ENCODE results near the gene CDH5. TPM values are rescaled to one million over a fixed set of nuclear protein-coding genes. Genes with fewer than 3 reads are reported as not detected.

The CDH5 gene
- total and polyA plus RNA-seq, 2 of the 4 experiments (the other 2 are of a cell fraction) = not detected

DNA sequence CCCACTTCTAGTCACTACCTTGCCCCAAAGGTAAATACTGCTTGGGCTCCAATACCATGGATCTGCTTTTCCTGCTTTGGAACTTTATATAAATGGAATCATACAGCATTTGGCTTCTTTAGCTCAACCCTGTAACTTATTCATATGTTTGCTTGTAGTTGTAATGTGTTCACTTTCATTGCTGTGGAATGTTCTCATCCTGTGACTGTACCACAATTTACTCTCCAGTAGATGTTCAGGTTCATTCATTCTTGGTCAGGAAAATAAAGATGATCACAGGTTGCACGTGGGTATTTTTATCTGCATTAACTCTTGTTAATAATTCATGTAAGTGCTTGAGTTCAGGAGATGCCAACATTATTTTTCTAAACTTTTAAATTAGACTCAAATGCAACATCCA is 53.9 kb downstream of the CDH5 start:
- Histone ChIP-seq H3K27ac (ENCODE audit: insufficient read depth, low read length) (no peak overlapping the region), H3K9ac (ENCODE audit: low read depth, low read length) (no peak overlapping the region), H3K79me1 (ENCODE audit: low read depth in 1 of 2, low read length in 2 of 2) (no peaks in the 10 kb centered on the region), H4K20me1 (ENCODE audit: insufficient read depth, low read length) (no peaks in the 10 kb centered on the region), H2AK5ac (ENCODE audit: low read depth, low read length) (no peak overlapping the region), H2BK15ac (ENCODE audit: low read depth, low read length) (no peak overlapping the region), H3K4me1 (ENCODE audit: control insufficient read depth, insufficient read depth, low read length) (no peaks in the 10 kb centered on the region), H3K4me2 (ENCODE audit: low read depth, low read length) (no peak overlapping the region), H2BK5ac (ENCODE audit: low read depth, low read length, poor library complexity, severe bottlenecking) (no peak overlapping the region), H2AFZ (replicated peaks; ENCODE audit: low read length, poor library complexity) (no peak overlapping the region), H4K5ac (ENCODE audit: low read depth, low read length) (no peak overlapping the region), H3K4ac (ENCODE audit: low read depth, low read length) (no peak overlapping the region), H3K18ac (ENCODE audit: low read depth, low read length) (no peak overlapping the region), H3K36me3 (ENCODE audit: control insufficient read depth, insufficient read depth, low read length) (no peaks in the 10 kb centered on the region), H2BK120ac (ENCODE audit: low read depth, low read length) (no peak overlapping the region), H3K9me1 (ENCODE audit: insufficient read depth, low read length) (no peaks in the 10 kb centered on the region), H3K27me3 (ENCODE audit: control insufficient read depth, insufficient read depth, low read length) (peaks cover 47% of the 10 kb centered on the region), H3K14ac (replicated peaks; ENCODE audit: low read depth, low read length) (no peak overlapping the region), H4K91ac (ENCODE audit: insufficient read depth, low read depth, low read length) (no peak overlapping the region), H3K9me3 (ENCODE audit: control insufficient read depth, insufficient read depth, low read length) (peaks cover 2% of the 10 kb centered on the region; the same call in 1 of the 2 replicates), H2AK9ac (replicated peaks; ENCODE audit: low read depth, low read length, poor library complexity) (no peak overlapping the region), H3K4me3 (ENCODE audit: insufficient read depth, low read depth, low read length) (no peak overlapping the region), H2BK20ac (ENCODE audit: low read depth, low read length) (no peak overlapping the region), H3K56ac (ENCODE audit: extremely low read depth, insufficient read depth, low read length) (no peak overlapping the region), H3K23ac (ENCODE audit: low read depth, low read length) (no peak overlapping the region), H4K8ac (ENCODE audit: low read depth in 2 of 2, low read length in 2 of 2) (no peak overlapping the region)
- ChIA-PET CTCF (no interaction called here), POLR2A (ENCODE audit: unreplicated experiment) (no interaction called here)
- dilution Hi-C loops (cut with HindIII; ENCODE audit: low sequenced_read_pairs, unreplicated experiment) (no loop called here), in situ Hi-C loops (cut with MboI; ENCODE audit: low sequenced_read_pairs) (no loop called here), intact Hi-C loops (cut with micrococcal nuclease) (no loop called here)
- TF ChIP-seq CEBPB (IDR thresholded peaks at IDR 0.05; ENCODE audit: low read depth, low read length) (no peak), POLR2A (IDR thresholded peaks at IDR 0.05; ENCODE audit: low read depth, low read length) (no peak), MAFK (IDR thresholded peaks at IDR 0.05; ENCODE audit: low read depth, low read length) (no peak), NFE2L2 (IDR thresholded peaks at IDR 0.05; ENCODE audit: low read depth, low read length) (no peak)
- TF ChIP-seq, protein P1, sequence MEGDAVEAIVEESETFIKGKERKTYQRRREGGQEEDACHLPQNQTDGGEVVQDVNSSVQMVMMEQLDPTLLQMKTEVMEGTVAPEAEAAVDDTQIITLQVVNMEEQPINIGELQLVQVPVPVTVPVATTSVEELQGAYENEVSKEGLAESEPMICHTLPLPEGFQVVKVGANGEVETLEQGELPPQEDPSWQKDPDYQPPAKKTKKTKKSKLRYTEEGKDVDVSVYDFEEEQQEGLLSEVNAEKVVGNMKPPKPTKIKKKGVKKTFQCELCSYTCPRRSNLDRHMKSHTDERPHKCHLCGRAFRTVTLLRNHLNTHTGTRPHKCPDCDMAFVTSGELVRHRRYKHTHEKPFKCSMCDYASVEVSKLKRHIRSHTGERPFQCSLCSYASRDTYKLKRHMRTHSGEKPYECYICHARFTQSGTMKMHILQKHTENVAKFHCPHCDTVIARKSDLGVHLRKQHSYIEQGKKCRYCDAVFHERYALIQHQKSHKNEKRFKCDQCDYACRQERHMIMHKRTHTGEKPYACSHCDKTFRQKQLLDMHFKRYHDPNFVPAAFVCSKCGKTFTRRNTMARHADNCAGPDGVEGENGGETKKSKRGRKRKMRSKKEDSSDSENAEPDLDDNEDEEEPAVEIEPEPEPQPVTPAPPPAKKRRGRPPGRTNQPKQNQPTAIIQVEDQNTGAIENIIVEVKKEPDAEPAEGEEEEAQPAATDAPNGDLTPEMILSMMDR (conservative IDR thresholded peaks at IDR 0.05; ENCODE audit: low read depth, low read length) = no peak
- TF ChIP-seq, protein P2, sequence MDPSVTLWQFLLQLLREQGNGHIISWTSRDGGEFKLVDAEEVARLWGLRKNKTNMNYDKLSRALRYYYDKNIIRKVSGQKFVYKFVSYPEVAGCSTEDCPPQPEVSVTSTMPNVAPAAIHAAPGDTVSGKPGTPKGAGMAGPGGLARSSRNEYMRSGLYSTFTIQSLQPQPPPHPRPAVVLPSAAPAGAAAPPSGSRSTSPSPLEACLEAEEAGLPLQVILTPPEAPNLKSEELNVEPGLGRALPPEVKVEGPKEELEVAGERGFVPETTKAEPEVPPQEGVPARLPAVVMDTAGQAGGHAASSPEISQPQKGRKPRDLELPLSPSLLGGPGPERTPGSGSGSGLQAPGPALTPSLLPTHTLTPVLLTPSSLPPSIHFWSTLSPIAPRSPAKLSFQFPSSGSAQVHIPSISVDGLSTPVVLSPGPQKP (IDR thresholded peaks at IDR 0.05; ENCODE audit: borderline replicate concordance, low read depth, low read length) = no peak
- TF ChIP-seq, protein P3, sequence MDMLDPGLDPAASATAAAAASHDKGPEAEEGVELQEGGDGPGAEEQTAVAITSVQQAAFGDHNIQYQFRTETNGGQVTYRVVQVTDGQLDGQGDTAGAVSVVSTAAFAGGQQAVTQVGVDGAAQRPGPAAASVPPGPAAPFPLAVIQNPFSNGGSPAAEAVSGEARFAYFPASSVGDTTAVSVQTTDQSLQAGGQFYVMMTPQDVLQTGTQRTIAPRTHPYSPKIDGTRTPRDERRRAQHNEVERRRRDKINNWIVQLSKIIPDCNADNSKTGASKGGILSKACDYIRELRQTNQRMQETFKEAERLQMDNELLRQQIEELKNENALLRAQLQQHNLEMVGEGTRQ (IDR thresholded peaks at IDR 0.05; ENCODE audit: low read depth, low read length) = no peak
- WGBS, 2 experiments (ENCODE audit: extremely low coverage in 2 of 2, insufficient read length in 1 of 2) = no CpG with 5 or more reads among the region's 1 CpG
- peak; percentile 50 for DNase-seq
- no peak for ATAC-seq (ENCODE audit: low read depth)
- BruUV-seq (replicated peaks) = no TSS peak

All from IMR-90 (cell line).